DMS 273 (cell line): ENCODE data around the gene MLLT6.

Experiments used
- DNase-seq: peaks from one replicate; lab custom pipeline; 2025; ENCODE audit not compliant: unreplicated experiment; lab: John Stamatoyannopoulos, UW

Gene MLLT6

DNA sequence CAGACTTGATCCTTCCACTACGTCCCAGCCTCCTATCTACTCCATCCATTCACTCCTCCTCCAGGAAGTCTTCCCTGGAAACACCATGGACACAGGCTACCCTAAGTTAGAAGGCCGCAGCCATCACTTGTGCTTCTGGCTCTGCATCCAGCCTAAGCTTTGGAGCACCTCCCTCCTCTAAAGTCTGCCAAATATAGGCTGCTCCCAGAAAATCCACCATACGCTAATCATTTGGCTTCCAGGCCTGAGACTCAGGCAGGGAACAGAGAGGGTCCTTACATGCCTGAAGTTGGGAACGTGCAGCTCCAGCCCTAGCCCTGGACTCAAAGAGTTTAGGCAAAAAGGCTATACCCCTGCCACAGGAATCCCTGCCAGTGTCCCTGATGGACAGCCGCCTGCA, 36.4 kb downstream of the MLLT6 start:
- DNase-seq = no peak

DNA sequence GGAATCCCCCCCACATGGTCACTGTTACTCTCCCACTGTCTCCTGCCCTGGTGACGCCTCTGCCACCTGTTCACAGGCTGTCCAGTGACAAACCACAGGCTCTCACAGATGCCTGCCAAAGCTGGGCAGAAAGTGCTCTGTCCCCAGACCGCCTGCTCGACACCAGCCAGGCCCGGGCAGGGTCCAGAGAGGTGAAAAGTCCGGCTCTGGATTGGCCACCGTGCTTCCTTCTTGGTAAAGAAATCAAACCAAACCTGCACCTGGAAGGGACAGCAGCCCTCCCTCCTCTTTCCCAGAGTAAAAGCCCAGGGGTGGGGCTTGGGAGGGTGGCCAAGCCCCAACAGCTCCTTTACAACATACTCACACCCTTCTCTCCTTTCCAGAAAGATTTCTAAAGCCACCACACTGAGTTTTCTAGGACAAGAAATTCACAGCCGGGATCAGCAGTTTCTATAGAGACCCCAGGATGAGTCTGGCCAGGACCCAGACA, 36.9 kb downstream of the MLLT6 start:
- DNase-seq = peak; percentile 62

DNA sequence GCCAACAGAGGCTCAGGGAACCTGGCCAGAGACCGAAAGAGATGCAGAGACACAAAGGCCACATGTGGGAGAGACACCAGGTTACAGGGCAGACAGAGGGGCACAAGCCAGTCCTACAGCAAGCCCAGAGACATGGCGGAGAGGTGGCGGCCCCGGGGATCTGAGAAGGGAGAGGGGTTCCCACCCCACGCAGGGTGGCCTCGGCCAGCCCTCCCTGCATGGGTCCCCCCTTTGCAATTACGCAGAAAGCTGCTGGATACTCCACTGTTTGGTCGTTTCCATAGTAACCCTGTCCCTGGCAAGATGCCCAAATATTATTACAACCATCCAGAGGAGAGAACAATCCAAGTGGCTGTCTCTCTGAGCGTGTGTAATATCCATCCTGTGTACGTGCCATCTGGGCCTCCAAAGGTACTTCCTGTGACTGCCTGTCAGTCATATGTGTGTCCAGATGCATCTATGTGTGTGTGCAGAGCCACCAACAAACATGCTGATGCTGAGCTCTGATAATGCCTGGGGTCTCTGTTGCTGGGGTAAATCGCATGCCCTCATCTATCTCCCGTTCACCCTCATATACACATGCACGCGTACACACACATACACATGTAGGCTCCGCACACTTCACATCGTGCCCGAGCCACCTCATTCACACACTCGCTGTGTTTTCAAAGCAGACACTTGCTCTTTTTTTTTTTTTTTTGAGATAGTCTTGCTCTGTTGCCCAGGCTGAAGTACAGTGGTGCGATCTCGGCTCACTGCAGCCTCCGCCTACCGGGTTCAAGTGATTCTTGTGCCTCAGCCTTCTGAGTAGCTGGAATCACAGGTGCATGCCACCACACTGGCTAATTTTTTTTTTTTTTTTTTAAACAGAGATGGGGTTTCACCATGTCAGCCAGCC, 37.6 kb downstream of the MLLT6 start:
- DNase-seq = peak; percentile 87

DNA sequence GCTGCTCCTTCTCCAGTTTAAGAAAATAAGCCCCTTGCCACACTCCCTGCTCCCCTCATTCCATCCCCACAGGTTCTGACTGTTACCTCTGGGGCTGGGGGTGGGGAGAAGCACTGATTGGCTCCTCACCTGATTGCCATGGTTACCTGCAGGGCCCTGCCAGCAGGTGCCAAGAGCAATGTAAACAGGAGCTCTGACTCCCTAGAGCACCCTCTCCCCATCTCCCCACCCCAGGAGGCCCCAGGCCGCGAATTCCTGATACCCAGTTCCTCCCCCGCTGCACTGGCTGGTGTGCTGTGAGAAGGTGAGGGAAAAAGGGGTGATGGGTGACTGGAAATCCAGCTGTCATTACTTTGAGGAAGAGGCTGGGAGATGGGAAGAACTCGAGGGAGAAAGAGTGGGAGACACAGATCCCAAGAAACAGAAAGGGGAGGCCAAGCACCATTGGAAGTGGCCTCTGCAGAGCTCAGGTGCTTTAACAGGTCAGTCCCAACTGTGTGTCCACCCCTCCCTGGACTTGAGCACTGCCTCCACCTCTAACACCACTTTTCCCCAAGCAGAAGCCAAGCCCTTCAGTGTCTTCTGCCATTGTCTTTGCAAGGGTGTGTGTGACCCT, 38.6 kb downstream of the MLLT6 start:
- DNase-seq = no peak

DNA sequence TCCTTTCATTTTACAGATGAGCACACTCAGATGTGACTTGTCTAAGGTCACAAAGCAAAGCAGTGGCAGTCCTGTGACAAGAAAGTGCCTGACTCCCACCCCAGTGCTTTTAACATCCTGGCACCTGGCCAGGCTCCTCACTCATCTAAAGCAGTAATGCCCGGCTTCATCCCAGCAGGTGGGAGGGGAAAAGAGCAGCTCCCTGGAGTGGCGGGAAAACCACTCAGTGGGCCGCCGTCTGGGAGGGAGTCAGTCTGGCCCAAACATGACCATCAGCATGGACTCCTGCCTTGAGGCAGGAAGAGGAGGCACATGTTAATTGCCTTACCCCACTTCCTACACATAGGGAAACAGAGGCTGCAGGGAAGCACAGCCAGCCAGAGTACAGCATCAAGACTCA, 40.5 kb downstream of the MLLT6 start:
- DNase-seq = peak; percentile 59

DNA sequence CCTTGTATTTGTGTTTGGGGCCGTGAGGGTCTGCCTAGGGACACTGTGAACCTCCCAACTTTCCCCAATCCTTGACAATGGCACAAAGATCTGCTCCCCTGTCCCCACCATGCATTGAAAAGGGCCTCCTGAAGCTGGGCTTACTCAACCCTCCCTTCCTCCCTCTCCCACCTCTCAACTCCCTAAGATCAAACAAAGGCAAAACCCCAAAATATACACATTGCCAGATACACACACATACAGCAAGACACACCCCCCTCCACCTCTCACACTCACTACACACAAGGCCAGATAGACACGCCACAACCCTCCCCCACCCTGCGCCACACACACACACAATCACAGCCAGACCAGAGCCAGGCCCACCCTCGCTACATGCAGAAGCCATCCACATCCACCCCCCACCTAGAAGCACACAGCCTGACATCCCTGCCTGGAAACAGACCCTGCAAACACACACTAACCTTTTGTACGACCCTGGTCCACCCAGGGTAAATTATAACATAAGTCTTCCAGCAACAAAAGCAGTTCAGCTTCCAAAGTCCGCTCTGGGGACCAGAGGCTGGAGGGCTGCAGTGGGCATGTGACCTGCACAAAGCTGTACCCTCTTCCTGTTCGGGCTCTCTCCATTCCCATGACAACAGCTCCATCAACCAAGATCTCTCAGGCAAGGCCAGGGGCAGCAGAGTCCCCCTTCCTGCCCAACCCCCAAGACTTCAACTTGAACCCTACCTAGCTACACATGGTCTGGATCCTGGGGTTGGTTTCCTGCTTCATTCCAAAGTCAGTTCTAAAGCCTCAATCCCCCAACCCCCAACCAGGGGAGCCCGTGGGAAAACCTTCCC, 41.2 kb downstream of the MLLT6 start:
- DNase-seq = no peak

DNA sequence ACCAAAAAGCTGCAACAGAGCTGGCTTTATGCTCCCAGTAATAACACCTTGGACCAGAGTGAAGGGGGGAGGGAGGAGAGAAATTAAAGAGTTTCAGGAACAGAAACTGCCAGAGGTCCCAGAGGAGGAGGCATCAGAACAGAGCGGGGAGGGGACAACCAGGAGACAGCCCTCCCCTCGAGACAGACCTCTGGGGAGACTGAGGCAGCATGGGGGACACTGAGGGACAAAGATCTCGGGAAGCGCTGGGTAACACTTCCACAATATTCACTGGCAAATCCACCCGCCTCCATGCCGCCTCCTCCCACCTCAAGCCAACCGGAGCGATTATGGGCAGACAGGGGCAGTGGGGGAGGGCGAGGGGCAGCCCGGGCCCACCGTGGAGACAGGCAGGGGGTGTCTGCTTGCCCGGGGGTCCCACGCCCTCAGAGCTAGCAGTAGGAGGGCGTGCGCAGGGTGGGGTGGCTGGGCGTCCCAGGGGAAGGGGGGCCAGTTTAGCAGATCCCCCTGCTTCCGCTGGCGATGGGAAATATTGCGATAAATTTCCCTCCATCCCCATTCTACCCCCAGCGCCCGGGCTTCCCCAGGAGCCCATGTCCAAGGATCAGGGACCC, 41.9 kb downstream of the MLLT6 start:
- no peak for DNase-seq

DNA sequence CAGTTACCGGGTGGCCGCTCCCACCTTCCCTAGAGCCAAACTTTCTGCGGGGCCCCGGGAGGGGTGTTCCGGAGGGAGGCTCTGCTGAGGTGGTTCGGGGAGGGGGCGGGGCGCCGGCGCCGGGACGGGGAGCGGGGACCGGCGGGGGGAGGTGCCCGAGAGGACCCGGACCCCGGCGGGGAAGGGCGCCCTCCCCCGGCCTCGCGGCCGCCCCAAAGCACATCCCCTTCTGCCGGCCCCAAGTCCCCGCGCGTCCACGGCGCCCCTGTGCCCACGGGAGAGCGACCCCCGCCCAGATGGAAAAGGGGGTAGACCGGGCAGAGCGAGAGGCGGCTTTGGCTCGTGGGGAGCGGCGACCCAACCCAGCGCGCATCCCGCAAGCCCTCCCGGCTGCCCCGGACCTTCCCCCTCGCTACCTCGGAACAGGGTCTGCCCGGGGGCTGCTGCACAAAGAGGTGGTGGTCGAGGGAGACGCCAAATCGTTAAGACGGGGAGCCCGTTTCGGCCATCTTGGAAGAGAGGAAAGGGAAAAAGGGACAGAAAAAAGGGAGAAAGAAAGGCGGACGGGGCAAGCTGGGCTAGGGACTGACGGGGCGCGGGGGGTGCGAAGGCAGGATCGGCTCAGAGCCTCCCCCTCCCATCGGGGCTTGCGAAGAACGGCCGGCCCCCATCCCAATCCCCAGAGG, 42.5 kb downstream of the MLLT6 start:
- DNase-seq = peak; percentile 81

DNA sequence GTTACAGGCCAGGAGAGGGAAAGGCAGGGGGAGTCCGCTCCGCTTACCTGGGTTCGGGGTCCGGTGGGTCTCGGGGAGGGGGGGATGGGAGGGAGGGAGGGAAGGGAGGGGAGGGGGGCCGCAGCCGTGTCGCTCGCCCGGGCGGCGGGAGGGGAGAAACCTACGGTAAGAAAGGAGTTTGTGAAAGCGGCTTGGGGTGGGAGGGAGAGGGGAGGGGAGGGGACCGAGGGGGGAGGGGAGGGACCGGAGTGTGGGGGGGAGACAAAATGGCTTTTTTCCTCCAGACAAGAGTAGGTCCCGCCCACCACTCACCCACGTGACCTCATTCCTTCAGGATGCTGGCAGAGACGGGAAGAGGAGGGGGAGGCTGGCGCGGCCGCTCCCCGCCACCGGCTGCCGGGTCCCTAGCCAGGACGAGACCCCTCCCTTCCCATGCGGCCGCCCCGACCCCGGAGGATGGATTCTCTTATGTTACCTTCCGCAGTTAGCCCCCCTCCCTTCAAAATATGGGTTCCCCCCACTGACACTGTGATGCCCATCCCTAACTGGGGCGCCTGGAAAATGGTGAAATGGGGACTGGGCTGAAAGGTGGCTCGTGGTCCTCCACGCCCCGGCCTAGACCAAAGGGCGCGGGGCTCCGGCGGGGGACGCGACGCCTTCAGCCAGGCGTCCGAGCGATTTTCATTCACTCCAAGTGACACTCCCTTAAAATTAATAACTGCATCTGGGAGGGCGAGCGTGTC, 43.2 kb downstream of the MLLT6 start, which contains the start of gene PCGF2:
TSS of gene PCGF2 (minus strand) at position 188 of the 743 bp plus-strand sequence. CDS start 7,934 bp downstream, outside the sequence.
- peak; percentile 97 for DNase-seq

DNA sequence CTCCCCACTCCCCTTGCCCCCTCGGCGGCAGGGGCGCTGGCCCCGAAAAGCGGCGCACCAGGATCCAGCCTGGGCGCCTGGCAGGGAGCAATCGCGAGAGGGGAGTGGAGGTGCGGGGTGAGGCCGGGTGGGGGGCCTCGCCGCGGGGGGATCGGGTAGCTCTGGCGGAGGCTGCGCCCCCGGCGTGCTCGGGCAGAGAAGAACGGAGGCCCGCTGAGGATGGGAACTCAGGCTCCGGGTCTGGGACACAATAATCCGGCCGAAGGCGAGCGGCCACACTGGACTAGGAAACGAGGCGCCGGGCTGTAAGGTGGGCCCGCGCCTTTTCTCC, 43.8 kb downstream of the MLLT6 start:
- no peak for DNase-seq

DNA sequence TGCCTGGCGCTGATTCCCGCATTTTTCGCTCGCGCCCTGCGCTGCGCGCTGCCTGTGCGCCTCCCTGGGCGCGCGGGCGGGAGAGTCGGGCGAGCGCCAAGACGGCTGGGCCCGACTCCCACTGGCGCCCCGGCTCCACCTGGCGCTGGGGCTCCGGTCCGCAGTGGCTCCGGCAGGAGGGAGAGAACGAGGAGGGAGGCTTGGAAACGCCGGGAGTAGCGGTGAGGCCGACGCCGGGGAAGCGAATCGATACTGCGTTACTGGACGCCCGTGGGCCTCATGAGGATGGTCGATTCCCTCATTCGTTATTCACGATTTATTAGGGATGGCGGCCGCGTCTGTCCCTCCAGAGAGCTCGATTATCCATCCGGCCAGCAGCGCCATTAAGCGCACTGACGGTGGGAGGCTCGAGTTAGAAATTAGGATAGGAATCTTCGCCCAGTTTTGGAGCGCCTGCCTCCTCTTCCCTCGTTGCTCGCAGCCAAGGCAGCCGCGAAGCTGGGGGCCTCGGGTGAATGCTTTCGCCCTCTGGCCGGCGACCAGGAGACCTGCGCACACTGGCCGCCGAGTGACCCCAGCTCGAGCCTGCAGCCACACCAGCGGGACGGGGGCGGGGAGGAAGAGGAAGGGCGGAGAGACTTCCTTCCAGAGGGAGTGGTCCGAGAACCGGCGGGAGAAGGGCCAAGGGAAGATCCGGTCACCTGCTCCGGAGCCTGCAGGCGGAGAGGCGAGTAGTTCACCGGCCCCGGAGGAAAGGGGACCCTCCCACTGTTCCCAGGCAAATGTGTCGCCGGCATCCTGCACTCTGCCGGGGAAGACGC, 44.4 kb downstream of the MLLT6 start:
- DNase-seq = peak; percentile 88

DNA sequence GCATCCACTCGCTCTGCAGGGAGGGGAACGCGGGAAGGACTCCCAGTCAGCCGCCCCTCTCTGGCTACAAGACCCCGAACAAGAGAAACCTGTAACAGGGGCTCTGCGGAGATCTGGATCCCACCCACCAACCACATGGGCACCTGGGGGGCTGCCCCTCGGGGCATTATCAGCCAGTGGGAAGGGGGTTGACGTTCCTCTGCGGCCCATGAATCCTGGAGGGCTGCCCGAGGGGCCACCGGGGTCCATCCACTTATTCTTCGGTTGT, 44.9 kb downstream of the MLLT6 start:
- no peak for DNase-seq

DNA sequence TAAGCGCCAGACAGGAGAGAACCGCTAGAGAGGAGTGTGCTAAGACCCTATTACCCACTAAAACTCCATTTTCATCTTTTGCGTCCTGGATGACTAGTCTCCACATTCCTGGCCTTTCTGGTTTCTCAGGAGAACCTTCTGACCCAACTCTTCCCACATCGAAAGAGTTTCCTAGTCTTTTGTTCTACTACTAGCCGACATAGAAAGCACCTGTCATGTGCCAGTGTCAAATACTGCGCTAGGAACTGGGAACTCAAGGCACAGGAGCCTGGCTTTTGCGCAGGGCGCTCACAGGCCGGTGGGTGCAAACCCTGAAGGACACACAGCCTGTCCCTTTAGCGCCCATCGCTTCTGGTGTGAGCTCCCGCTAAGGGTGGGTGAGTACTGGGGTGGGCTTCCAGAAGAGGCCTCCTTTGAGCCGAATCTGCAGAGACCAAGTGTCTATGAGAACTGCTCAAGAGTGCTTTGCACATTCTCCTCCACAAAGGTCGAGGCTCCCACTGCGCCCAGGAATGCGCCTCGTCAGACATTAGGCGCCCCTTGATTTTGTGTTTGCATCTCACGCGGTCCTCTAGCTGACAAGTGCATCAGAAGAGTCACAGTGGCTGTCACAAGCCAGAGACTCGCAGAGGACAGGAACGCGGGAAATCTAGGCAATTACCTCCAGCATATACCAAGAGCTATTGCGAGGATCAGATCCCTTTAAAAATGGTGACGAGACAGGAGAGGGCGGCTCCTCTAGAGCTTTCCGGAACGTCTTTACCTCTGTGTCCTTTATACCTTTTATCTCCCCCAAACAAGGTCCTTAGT, 45.4 kb downstream of the MLLT6 start:
- DNase-seq = no peak

DNA sequence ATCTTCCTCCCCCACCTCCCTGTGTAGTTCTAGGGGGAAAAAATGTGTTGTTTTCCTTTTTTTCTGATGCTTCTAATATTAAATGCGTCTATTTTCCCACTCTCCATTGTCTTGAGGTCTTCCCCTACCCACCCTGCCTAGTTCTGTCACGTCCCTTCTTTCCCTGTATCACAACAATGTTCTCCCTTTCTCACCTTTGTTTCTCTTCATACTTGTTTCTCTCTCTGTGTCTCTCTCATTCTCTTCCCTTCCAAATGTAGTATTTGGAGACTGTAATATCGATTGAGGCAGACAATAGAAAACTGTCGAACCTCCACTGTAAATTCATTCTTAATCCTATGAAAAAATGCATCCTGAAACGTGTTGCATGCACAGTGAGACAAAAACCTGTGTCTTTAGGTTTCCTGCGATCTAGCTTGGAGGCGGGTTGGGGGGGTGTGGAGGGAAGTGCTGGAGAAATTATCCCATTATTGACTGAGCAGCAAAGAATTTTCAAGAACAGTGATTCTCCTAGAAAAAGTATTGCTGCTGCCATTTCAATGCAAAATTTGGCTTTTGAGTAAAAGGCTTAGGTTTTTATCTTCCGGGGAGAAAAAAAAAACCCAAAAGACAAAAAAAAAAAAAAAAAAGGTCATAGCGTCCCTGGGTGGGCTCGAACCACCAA, 46.2 kb downstream of the MLLT6 start:
- DNase-seq = peak; percentile 81

DNA sequence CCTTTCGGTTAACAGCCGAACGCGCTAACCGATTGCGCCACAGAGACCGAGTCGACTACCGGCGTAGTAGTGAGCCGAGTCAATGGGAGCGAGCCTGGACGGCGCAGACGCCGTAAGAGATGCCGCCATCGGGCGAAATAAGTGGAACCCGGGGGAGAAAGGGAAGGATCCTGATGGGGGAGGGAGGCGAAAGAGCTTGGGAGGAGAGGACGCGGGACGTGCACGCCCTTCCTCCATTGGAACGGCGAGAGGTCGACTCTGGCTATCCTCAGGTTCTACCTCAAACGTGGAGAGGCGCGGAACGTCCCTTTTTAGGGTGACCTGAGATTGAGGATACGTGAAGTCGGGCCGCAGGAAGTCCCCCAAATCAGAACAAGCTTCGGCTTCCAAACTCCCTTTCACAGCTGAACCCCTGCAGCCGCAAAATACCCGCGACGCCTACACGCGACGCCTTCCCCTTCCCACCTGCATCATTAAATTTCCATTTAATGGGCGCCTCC, 46.8 kb downstream of the MLLT6 start:
- peak; percentile 93 for DNase-seq

DNA sequence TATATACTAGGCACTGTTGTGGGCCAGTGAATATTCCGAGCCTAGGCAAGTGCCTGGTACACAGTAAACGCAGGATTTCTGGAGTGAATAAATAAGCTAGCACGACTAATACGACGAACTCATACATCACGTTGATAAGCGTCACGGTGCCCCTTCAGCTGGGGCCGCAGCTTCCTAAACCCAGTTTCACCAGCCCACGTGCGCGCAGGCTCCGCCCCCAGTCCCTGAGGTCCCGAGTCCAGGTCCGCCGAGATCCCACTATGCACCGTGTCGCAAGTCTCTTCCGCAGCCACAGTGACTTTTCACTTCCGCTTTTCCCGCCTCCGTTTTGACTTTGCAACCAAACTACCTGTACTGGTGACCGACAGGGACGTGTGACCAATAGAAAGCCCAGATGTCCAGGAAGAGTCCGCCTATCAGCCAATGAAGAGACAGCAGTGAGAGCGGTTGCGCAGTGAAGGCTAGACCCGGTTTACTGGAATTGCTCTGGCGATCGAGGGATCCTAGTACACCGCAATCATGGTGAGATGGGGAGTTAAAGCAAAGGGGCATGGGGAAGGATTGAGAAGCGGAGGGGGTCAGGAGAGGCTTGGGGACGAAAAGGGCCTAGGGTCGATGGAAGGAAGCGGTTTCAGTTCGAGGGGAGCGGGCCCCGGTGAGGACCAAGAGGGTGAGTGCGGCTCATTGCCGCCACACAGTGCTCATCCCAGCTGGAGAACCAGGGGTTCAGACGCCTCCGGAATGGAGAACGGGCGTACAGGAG, 47.4 kb downstream of the MLLT6 start, which contains the start of gene PSMB3:
TSS of gene PSMB3 (plus strand) at position 434 of the 763 bp plus-strand sequence. CDS start at position 520, 86 bp downstream.
- peak; percentile 100 for DNase-seq

DNA sequence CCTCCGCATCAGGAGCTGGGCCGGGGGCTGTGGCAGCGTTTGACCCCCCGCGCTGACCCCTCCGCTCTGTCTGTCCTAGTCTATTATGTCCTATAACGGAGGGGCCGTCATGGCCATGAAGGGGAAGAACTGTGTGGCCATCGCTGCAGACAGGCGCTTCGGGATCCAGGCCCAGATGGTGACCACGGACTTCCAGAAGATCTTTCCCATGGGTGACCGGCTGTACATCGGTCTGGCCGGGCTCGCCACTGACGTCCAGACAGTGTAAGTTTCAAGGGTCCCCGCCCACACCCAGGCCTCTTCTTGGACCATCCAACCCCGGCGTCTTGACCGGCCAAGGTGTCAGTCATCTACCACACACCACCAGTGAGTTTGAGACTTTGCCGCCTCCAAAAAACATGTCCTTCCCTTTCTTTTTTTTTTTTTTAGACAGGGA, 48.0 kb downstream of the MLLT6 start:
- DNase-seq = no peak
